Right lobe of liver (tissue), 4 donors: ENCODE measurements around the gene DOHH.

Experiments used
- CTCF ChIP-seq, 4 donors: fragments of 200-600 bp in 3 of 4; fragments of 450-650 bp in 1 of 4; IDR thresholded peaks; one replicate each; pipeline versions ENCODE4 v1.5.1 to v1.8.0; 2016 to 2022; ENCODE audit warnings: antibody characterized with exemption in 4 of 4, mild to moderate bottlenecking in 2 of 4
- POLR2A ChIP-seq: fragments of 450-650 bp; IDR thresholded peaks from one replicate; pipeline ENCODE4 v1.6.1; 2017; ENCODE audit warnings: antibody characterized with exemption, mild to moderate bottlenecking
- donor health status: DM: no; HTN: no; CAD: no.
- donor health status: DM: no; HTN: no; CAD: no.
- donor health status: DM: no; HTN: yes; CAD: no.

DNA sequence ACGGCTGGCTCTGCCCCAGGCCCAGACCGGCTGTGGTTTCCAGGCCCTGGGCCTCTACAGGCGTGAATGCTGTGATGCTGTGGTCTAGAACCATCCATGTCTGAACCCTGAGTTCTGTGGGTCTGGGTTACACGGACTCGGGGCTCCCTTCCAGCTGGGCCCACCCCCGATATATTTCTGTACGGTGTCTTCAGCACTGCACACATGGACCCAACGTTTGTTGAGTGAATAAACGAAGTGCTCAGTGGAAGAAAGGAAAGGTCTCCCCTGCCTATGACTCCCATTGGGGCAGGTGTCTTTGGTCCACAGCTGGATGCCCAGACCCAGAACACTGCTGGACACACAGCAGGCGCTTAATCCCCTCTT lies 45.2 kb upstream of the DOHH start:
- no peak for TF ChIP-seq CTCF (IDR thresholded peaks at IDR 0.05)
- TF ChIP-seq POLR2A: no peak
